ENCODE measurements around the gene OSBPL6. TPM values are rescaled to one million over a fixed set of nuclear protein-coding genes. Genes with fewer than 3 reads are reported as not detected.
A peak's percentile ranks its signal among the peaks of the same experiment; 100 is the strongest.
"Not testable (repeated sequence)": the region's sequence is repeated elsewhere in the genome, so short reads cannot be mapped to it uniquely, and the experiment has no call there.

OSBPL6 gene
- 5.4 and 6.9 TPM in 2 replicates for total RNA-seq

DNA sequence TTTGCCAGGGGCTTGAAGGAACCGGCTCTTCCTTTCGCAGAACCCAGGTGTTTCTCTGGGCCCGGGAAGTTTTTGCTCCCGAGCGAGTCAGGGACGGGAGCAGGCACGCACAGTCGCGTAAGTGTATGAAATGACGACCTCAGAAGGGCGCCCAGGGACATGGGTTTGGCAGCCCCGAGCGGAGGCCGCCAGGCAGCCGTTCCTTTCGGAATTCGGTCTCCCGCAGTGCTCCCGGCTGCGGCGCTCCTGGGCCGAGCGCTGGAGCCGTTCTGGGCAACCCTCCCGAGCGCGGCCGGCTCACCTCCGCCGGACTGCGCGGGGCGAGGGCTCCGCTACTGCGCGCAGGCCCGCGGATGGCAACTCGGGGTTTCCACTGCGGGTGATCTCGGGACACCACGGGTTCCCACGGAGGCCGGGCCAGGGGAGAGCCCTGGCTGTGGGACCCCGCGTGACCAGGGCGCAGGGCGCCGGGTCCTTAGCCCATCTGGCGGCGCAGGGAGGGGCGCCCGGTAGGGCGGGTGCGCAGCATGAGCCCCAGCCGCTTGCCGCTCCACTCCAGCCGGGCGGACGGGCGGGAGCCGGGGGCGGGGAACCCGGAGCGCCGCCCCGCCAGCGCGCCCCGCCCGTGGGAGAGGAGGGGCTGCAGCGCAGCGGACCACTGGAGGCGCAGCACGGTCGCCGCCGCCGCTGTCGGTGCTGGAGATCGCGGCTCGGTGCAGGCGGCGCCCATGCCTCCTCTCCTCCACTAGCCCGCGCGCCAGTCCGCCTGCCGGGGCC is at the start of gene OSBPL6:
Gene OSBPL6, plus strand, starts transcription at position 690 of the 777 bp plus-strand sequence. CDS start 111,673 bp downstream, outside the sequence.
- peak; percentile 58 for DNase-seq (ENCODE audit: low read depth, low spot score)

DNA sequence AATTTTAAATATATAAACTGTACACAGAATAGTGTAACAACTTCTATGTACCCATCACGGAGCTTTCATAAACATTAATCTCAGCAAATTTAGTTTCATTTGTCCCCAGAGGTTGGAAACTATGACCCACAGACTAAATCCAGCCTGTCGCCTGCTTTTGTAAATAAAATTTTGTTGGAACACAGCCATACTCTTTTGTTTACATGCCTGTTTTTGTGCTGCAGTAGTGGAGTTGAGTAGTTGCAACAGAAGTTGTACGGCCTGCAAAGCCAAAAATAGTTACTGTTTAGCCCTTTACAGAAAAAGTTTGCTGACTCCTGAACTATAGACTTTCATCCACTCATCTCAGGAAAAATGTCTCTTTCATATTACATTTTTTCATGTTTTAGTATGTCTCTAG is 42.3 kb upstream of the OSBPL6 start:
- DNase-seq (ENCODE audit: low read depth, low spot score): no peak

DNA sequence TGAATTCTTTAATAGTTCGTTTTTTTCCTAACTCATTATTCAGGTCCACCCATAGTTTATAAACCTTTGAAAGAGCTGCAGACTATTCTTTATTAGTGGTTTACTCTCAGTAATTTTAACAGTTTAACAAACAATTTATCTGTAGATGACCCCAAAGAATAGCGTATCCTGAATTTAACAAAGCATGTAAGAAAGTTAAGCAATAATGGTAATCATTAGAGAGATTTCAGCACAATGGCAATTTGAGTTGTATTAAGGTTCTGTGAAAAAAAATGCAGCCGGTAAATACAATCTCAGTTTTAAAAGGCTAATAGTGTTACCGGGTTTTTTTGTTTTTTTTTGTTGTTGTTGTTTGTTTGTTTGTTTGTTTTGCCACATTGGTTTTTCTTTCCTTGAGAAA is 41.8 kb upstream of the OSBPL6 start:
- DNase-seq (ENCODE audit: low read depth, low spot score): no peak

DNA sequence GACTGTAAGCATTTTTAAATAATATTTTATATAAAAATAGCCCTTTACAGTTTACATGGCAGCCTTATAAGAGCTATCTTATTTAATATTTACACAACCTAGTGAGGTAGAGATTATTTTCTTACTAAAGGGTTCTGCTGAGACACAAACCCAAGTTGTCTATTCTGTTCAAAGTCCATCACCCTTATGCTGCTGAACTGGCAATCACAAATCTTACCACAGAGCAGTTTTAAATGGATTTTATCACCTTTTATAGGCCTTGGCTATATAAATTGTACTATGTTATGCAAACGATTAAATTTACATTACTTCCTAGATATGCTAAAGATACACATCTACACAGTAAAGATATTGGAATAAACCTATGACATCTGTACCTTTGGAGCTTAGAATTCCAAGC is 41.3 kb upstream of the OSBPL6 start:
- DNase-seq (ENCODE audit: low read depth, low spot score): no peak

DNA sequence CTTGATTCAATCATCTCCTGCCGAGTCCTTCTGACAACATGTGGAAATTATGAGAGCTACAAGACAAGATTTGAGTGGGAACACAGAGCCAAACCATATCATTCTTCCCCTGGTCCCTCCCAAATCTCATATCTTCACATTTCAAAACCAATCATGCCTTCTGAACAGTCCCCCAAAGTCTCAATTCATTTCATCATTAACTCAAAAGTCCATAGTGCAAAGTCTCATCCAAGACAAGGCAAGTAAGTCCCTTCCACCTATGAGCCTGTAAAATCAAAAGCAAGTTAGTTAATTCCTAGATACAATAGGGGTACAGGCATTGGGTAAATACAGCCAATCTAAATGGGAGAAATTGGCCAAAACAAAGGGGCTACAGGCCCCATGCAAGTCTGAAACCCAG is 40.4 kb upstream of the OSBPL6 start:
- DNase-seq (ENCODE audit: low read depth, low spot score): not testable (repeated sequence)

DNA sequence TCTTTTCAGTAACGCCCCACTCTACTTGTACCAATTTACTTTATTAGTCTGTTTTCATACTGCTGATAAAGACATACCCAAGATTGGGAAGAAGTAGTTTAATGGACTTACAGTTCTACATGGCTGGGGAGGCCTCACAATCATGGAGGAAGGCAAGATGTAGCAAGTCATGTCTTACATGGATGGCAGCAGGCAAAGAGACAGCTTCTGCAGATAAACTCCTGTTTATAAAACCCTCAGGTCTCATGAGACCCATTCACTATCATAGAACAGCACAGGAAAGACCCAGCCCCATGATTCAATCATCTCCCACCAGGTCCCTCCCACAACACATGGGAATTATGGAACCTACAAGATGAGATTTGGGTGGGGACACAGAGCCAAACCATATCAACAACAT is 38.8 kb upstream of the OSBPL6 start:
- no peak for DNase-seq (ENCODE audit: low read depth, low spot score)

DNA sequence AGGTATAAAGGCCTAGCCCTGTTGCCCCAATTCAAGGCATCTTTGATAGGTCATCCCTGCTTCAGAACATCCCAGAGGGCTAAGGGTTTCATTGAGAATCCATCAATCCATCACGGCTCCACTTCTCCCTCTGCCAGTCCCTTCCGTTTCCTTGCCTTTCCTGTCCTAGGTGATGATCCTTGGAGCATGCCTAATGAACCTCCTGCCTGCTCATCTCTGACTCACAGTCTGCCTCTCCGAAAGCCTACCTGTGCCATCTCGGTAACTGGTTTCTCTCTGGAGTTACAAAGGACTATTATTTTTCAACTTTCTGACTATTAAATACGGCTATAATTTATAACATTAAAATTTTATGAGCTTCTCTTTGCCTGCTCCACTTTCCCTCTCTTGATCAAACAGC is 36.7 kb upstream of the OSBPL6 start:
- no peak for DNase-seq (ENCODE audit: low read depth, low spot score)

DNA sequence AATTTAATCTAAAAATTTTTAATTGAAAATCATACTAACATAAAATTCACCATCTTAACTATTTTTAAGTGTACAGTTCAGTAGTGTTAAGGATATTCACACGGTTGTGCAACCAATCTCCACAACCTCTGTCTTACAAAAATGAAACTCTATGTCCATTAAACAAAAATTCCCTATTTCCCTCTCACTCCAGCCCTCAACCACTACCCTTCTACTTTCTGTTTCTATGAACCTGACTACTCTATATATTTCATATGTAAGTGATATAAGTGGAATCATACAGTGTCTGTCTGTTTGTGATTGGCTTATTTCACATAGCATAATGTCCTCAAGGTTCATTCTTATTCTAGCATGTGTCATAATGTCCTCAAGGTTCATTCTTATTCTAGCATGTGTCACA is 34.3 kb upstream of the OSBPL6 start:
- DNase-seq (ENCODE audit: low read depth, low spot score): no peak

DNA sequence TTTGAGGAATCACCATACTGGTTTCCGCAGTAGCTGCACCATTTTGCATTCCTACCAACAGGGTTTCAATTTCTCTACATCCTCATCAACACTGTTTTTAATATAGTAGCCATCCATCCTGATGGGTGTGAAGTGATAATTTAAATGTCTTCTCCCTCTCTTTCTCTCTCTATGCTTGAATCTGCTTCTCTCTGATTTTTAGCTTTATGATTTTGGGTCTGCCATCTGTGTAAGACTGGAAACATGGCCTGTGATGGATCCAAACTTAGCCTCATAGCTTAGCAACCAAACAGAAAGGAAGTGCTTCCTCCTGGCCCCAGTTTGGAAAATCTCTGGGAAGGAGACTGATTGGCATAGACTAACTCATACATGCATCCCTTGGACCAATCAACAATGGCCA is 33.7 kb upstream of the OSBPL6 start:
- no peak for DNase-seq (ENCODE audit: low read depth, low spot score)

DNA sequence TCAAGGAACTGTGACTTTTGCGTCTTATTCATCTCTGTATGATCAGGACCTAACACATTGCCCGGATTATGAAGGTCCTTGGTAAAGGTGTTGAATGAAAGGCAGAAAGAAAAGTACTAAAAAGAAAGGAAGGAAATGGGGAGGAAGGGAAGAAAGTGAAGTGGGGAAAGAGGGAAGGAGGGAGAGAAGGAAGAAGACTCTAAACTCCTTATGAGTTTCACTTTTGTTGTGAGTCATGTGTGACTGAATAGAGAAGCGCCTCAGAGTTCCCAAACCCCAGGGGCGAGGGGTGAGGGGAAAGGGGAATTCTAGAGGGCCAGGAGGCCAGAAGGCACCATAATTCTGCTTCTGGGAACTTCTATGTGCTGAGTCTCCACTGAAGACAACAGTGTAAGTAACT is 30.9 kb upstream of the OSBPL6 start:
- DNase-seq (ENCODE audit: low read depth, low spot score): no peak

DNA sequence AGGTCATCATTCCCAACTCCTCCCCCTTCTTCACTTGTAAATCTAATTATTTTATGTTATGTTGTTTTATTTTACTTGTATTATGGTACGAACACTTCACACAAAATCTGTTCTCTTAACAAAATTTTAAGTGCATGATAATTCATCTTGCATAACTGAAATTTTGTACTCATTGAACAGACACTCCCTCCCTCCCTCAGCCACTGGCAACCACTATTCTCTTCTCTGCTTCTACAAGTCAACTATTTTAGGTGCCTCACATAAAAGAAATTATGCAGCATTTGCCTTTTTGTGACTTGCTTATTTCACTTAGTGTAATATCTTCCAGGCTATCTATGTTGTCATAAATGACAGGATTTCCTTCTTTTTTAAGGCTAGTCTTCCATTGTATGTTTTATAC is 30.4 kb upstream of the OSBPL6 start:
- DNase-seq (ENCODE audit: low read depth, low spot score): no peak

DNA sequence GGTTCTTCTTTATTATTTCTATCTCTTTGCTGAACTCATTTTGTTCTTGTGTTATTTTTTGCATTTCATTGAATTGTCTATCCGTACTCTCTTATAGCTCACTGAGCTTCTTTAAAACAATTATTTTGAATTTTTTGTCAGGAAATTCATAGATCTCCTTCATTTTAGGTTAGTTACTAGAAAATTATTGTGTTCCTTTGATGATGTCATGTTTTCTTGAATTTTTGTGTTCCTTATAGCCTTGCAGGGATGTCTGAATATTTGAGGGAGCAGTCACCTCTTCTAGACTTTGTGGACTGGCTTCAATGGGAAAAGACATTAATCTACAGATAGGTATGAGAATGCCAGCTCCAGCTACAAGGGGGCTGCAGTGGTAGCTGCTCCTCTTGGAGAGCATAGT is 20.7 kb upstream of the OSBPL6 start:
- no peak for DNase-seq (ENCODE audit: low read depth, low spot score)

DNA sequence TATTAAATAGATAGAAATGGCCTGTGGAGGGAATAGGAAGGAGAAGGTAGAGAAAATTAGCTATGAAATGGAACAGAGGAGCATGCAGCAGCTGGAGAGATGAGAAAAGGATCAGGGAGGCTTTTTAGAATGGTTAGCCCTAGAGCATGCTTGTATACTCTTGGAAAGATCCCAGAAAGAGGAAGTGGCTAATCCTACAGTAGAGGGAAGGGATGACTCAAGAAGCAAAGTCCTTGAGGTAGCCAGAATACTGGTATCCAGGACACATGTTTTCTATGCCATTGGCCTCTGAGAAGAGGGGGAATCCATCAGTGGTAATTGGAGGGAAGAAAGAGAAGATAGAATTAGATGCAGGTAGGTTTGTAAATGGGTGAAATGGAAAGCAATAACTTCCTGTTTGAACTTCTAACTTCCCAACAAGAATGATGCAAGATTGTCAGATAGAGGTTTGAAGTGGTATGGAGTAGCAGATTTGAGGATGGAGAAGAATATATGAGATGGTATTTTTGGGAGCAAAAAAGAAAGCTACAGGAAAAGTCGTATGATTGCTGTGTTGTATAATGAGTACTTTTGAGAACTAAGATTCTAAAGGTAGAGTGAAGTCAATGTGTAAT is 17.1 kb upstream of the OSBPL6 start:
- DNase-seq (ENCODE audit: low read depth, low spot score): no peak

DNA sequence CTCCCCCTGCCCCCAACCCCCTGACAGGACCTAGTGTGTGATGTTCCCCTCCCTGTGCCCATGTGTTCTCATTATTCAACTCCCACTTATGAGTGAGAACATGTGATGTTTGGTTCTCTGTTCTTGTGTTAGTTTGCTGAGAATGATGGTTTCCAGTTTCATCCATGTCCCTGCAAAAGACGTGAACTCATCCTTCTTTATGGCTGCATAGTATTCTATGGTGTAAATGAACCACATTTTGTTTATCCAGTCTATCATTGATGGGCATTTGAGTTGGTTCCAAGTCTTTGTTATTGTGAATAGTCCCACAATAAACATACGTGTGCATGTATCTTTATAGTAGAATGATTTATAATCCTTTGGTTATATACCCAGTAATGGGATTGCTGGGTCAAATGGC is 13.7 kb upstream of the OSBPL6 start:
- DNase-seq (ENCODE audit: low read depth, low spot score): not testable (repeated sequence)

DNA sequence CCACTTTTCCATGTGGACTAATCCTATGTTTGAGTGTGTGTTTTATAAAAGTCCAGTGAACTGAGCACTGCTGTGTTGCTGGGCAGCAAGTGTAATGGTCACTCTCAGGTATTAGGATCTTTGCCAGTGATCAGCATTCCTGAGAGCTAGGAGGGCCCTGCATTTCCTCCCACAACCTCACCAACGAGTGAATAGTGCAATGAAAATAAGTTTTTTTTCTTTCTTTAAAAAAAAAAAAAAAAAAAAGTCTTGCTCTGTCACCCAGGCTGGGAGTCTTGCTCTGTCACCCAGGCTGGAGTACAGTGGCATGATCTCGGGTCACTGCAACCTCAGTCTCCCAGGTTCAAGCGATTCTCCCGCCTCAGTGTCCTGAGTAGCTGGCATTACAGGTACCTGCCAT is 6.5 kb upstream of the OSBPL6 start:
- DNase-seq (ENCODE audit: low read depth, low spot score): no peak

DNA sequence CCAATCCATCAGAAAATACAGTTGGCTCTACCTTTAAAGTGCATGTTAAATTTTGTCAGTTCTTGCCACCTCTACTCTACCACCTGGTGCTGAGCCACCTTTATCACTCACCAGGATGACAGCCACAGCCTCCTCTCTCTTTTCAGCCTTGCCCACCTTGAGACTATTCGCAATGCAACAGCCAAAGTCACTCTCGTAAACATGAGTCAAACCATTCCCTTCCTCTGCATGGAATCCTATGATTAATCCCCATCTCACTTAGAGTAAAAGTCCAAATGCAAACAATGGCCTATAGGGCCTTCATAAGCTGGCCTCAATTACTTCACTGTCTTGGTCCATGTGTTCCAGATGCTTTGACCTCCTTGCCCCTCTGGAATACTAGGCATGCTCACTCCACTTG is 5.8 kb upstream of the OSBPL6 start:
- DNase-seq (ENCODE audit: low read depth, low spot score): no peak

DNA sequence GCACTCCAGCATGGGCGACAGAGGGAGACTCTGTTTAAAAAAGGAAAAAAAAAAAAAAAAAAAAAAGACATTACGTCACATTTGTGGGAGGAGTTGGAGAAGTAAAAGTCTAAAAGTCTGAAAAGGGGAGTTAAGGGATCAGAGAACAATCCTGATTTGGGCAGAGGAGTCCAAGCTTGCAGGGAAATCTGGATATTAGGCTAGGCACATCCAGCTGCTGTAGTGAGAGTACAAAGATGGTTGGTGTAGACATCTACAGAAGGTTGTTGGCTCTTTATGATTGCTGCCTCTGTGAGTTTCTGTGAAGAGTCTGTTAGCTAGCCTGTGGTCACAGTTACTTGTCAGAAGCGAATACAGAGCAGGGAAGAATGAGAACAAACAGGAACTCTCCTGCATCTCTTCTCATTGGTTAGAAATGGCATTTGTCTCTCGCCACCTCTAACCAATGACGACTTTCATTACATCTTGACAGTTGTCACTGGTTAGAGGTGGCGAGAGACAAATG is 3.3 kb upstream of the OSBPL6 start:
- DNase-seq (ENCODE audit: low read depth, low spot score): no peak

DNA sequence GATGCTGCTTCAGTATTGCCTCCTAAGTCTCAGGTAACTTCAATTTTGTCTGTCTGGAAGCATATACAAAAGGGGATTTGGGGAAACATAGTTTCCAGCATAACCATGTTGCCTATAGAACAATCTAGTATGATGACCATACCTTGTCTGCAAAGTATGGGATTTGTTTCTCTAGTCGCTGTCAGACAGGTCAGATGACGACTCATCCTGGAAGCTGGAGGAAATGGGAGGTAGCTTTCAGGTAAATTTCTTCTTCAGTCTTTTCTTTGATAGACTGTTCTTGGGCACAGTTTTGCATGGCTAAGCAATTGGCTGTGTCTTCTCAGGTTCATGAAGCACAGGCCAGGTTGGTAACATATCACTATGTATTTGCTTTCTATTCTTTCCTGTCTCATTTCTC is 2.8 kb upstream of the OSBPL6 start:
- no peak for DNase-seq (ENCODE audit: low read depth, low spot score)

DNA sequence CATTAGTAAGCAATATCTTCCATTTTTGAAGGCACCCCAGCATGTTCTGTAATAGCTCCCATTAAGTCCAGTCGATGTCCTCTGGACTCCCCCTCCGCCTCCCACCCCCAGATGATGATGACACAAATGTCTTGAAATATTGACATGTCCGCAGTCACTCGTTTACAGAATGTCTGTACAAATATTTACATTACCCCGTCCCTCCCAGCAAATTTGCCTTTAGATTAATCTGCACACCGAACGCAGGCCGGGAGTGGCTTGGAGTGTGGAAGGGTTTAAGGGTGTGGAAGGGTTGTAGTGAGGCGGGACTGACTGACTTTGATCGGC is 853 bp upstream of the OSBPL6 start:
- DNase-seq (ENCODE audit: low read depth, low spot score): no peak

DNA sequence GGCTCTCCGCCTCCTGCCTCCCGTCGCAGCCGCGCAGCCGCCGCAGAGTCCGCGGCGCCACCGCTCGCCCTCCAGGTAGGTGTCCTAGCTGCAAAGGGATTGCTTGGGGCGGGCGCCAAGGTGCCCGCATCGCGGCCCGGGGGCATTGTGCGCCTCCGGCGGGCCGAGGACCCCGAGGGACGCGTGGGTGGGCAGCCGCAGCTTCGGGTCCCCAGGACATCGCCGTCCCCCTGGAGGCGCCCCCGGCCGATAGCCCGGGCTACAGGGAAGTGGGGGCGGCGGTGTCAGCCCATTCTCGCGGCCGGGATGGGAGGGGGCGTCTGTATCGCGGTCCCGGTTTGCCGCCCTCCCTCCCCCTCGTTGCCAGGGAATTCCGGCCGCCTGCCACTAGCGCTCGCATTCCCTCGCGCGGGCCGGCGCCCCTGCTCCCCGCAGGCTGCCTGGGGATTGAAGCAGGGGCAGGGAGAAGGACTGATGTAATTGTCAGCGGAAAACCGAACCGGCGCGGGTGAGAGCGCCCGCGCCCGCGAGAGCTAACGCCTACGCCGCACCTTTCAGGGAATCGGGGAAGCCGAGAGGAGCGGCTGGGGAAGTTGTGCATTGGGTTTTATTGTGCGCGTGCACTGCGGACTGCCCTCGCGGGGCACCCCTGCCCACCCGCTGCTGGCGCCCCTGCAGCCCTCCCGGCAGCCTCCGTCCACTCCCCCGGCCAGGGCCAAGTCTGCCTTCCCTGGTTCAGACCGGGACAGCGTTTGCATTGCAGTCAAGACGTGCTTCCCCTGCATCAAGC is 483 bp downstream of the OSBPL6 start:
- DNase-seq (ENCODE audit: low read depth, low spot score): no peak

DNA sequence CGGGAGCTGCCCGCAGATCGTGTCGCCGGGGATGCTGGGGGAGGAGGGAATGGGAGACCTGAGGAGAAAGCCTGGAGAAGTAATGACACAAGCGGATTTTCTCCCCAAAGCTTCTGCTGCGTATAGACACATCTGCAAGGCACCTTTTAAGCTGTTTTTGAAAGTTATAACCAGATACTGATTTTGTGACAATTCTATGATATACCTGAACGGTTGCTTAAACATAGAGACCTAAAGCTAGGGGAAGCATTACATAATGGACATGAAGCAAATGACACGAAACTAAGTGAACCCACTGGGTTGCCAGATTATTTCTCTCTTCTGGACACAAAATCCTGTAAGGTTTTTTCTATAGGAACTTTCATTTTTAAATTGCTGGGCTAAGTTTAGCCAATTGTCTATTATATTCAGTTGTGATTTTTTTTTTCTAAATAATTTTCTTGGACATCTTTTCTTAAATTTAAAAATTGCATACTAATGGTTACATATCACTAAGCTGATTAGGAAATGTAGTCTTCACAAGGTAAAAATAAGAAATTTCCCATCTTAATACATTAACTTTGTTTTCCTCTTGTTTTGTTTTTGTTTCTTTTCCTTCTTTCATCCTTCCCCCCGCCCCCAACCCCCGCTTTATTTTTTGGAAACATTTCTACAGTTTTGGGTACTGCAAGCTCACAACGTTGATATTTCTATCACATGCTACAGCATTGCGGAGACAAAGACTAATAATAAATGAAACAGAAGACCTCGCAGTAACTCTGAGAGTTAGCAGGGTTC is 1.3 kb downstream of the OSBPL6 start:
- no peak for DNase-seq (ENCODE audit: low read depth, low spot score)

DNA sequence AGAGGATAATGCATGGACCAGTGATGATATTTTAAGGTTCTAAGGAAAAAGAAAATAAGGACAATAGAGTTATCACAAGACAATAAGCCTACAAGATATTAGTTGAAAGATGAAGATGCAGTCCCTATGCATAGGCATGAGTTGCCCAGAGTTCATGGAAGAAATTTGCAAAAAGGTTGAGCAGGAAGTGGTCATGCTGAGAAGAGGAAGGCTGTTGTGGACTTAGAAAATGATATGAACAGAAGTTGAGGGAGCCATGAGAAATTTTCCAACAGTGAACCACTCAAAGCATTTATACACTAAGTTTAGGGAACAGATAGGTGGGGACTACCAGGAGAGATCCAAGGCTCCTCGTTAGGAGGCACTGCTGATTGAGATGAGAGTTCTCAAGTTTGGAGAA is 3.5 kb downstream of the OSBPL6 start:
- no peak for DNase-seq (ENCODE audit: low read depth, low spot score)

Data from pulmonary artery endothelial cell (primary cell).